ENCODE measurements around the gene ADAMTS3. TPM values are rescaled to one million over a fixed set of nuclear protein-coding genes. Genes with fewer than 3 reads are reported as not detected.
"Not testable (repeated sequence)": the region's sequence is repeated elsewhere in the genome, so short reads cannot be mapped to it uniquely, and the experiment has no call there.

ADAMTS3 gene
- total RNA-seq, 1 donor from 2014 or later: 11.0 TPM

DNA sequence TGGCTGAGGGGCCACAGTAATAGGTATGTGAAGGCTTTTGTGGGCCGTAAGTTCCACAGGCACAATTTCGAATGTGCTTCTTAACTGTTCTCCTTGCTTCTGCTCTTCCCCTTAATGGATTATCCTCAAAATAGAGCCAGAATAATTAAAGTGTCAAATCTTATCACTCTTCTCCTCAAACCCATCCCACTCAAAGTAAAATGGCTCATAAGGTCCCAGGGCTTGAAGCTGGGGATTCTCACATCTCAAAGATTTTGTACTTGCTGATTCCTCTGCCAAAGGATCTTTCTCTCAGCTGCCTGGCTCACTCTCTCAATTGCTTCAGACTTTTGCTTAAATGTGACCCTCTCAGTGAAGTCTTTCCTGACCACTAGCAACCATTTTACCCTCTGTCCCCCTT is 16.6 kb downstream of the ADAMTS3 start:
- TF ChIP-seq, protein P1, sequence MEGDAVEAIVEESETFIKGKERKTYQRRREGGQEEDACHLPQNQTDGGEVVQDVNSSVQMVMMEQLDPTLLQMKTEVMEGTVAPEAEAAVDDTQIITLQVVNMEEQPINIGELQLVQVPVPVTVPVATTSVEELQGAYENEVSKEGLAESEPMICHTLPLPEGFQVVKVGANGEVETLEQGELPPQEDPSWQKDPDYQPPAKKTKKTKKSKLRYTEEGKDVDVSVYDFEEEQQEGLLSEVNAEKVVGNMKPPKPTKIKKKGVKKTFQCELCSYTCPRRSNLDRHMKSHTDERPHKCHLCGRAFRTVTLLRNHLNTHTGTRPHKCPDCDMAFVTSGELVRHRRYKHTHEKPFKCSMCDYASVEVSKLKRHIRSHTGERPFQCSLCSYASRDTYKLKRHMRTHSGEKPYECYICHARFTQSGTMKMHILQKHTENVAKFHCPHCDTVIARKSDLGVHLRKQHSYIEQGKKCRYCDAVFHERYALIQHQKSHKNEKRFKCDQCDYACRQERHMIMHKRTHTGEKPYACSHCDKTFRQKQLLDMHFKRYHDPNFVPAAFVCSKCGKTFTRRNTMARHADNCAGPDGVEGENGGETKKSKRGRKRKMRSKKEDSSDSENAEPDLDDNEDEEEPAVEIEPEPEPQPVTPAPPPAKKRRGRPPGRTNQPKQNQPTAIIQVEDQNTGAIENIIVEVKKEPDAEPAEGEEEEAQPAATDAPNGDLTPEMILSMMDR (IDR thresholded peaks at IDR 0.05; ENCODE audit: unreplicated experiment): no peak
- no peak for DNase-seq (ENCODE audit: low spot score in 2 of 2, unreplicated experiment in 2 of 2)
- H3K36me3 Mint-ChIP-seq: peaks cover 2% of the 10 kb centered on the region
- H3K4me3 Mint-ChIP-seq: no peak overlapping the region
- H3K27me3 Mint-ChIP-seq (ENCODE audit: low read depth): no peaks in the 10 kb centered on the region
- H3K27ac Mint-ChIP-seq: no peak overlapping the region
- peaks cover 9% of the 10 kb centered on the region for H3K4me1 Mint-ChIP-seq
- no peaks in the 10 kb centered on the region for H3K9me3 Mint-ChIP-seq

DNA sequence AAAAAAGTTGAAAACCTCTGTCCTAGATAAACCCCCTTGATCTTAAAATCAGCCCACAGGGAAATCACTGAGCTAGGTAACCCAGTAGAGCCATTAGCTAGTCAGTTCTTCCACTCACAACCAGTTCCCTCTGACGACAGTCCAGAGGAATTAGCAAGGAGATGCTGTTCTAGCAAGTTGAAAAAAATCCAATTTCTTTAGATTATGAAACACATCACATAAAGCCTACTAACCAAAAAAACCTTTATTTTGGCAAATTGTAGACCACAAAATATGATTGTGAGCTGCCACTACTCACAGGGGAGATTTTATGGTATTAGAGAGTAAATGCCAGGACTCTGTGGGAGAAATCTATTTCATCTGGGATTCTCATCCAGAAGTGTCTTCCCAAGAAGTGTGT is 22.6 kb downstream of the ADAMTS3 start:
- Mint-ChIP-seq H3K4me1 (no peaks in the 10 kb centered on the region), H3K27me3 (ENCODE audit: low read depth) (no peaks in the 10 kb centered on the region), H3K4me3 (no peak overlapping the region), H3K9me3 (peaks cover 3% of the 10 kb centered on the region), H3K36me3 (peaks cover 5% of the 10 kb centered on the region), H3K27ac (no peak overlapping the region)
- no peak for DNase-seq (ENCODE audit: low spot score in 2 of 2, unreplicated experiment in 2 of 2)
- TF ChIP-seq, protein P1 (IDR thresholded peaks at IDR 0.05; ENCODE audit: unreplicated experiment): no peak

DNA sequence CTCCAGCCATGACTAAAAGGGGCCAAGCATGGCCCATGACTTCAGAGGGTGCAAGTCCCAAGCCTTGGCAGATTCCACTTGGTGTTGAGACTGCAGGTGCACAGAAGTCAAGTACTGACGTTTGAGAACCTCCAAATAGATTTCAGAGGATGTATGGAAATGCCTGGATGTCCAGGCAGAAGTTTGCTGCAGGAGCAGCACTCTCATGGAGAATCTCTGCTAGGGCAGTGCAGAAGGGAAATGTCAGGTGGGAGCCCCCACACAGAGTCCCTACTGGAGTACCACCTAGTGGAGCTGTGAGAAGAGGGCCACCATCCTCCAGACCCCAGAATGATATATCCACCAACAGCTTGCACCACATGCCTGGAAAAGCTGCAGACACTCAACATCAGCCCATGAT is 28.3 kb downstream of the ADAMTS3 start:
- H3K4me1 Mint-ChIP-seq; DNase-seq (ENCODE audit: low spot score in 2 of 2, unreplicated experiment in 2 of 2); H3K27ac Mint-ChIP-seq; H3K27me3 Mint-ChIP-seq (ENCODE audit: low read depth); H3K4me3 Mint-ChIP-seq: not testable (repeated sequence)
- H3K9me3 Mint-ChIP-seq: peaks cover 46% of the 10 kb centered on the region
- H3K36me3 Mint-ChIP-seq: peaks cover 30% of the 10 kb centered on the region

DNA sequence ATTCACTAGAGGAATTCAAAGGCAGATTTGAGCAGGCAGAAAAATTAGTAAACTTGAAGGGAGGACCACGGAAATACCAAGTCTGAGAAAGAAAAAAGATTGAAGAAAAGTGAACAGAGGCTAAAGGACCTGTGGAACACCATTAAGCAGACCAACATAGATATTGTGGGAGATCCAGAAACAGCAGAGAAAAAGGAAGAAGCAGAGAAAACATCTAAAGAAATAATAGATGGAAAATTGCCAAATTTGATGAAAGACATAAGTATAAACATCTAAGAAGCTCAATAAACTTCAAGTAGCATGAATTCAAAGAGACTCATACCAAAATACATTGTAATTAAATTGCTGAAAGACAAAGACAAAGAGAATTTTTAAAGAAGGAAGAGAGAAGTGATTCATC is 31.0 kb downstream of the ADAMTS3 start:
- TF ChIP-seq, protein P1 (IDR thresholded peaks at IDR 0.05; ENCODE audit: unreplicated experiment): no peak
- Mint-ChIP-seq H3K27me3 (ENCODE audit: low read depth) (no peaks in the 10 kb centered on the region), H3K4me3 (no peak overlapping the region), H3K9me3 (peaks cover 46% of the 10 kb centered on the region), H3K4me1 (no peaks in the 10 kb centered on the region), H3K27ac (no peak overlapping the region), H3K36me3 (peaks cover 30% of the 10 kb centered on the region)
- no peak for DNase-seq (ENCODE audit: low spot score in 2 of 2, unreplicated experiment in 2 of 2)

DNA sequence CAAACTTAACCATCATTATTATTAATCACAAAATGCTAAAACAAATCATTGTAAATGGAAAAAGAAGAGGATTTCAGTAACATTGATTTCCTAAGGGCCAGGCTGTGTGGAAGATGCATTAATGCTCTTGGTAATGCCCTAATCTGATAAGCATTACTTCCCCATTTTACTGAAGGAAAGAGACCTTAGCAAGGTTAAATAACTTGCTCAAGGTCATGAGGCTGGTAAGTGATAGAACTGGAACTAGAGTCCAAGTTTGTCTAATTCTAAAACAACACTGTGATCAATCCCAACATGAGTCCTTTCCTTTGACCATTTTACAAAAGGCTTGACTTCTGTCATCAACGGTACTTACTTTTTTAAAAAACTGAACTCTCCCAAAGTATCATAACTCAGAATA is 32.6 kb downstream of the ADAMTS3 start:
- H3K27me3 Mint-ChIP-seq (ENCODE audit: low read depth): no peaks in the 10 kb centered on the region
- H3K27ac Mint-ChIP-seq: no peak overlapping the region
- no peak overlapping the region for H3K4me3 Mint-ChIP-seq
- TF ChIP-seq, protein P1 (IDR thresholded peaks at IDR 0.05; ENCODE audit: unreplicated experiment): no peak
- H3K36me3 Mint-ChIP-seq: peaks cover 28% of the 10 kb centered on the region
- peaks cover 43% of the 10 kb centered on the region for H3K9me3 Mint-ChIP-seq
- no peak for DNase-seq (ENCODE audit: low spot score in 2 of 2, unreplicated experiment in 2 of 2)
- H3K4me1 Mint-ChIP-seq: no peaks in the 10 kb centered on the region

DNA sequence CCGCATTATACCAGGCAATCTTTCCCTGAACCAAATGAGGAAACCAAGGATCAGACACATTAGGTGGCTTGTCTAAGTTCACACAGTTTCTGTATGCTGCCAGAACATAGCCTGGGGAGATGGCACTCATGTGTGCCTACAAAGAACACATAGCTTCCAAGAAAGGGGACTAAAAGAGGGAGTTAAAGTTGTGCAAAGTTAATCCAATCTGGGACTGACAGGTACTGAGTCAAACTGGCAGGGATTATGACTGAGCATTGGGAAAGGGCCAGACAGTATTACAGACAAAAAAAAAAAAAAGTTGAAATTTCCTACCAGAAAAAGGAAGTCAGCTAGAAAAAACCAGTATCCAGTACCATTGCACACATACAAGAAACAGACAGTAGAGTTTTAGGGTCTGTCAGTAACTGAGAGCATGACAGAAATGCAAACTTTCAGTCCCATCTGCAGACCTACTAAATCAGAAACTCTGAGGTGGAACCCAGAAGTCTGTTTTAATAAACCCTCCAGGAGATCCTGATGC is 37.2 kb downstream of the ADAMTS3 start:
- H3K4me1 Mint-ChIP-seq: peaks cover 2% of the 10 kb centered on the region
- H3K9me3 Mint-ChIP-seq: peaks cover under 1% of the 10 kb centered on the region
- no peak overlapping the region for H3K4me3 Mint-ChIP-seq

More for the DNA sequence above, 37.2 kb downstream of the ADAMTS3 start:
- no peaks in the 10 kb centered on the region for H3K27me3 Mint-ChIP-seq (ENCODE audit: low read depth)
- DNase-seq (ENCODE audit: low spot score in 2 of 2, unreplicated experiment in 2 of 2): no peak
- TF ChIP-seq, protein P1 (IDR thresholded peaks at IDR 0.05; ENCODE audit: unreplicated experiment): no peak
- no peaks in the 10 kb centered on the region for H3K36me3 Mint-ChIP-seq
- H3K27ac Mint-ChIP-seq: no peak overlapping the region
